ENCODE measurements around the gene SPG7. TPM values are rescaled to one million over a fixed set of nuclear protein-coding genes. Genes with fewer than 3 reads are reported as not detected.

SPG7 gene
- total RNA-seq, 1 experiment from 2014 or later, result 82.4 TPM

DNA sequence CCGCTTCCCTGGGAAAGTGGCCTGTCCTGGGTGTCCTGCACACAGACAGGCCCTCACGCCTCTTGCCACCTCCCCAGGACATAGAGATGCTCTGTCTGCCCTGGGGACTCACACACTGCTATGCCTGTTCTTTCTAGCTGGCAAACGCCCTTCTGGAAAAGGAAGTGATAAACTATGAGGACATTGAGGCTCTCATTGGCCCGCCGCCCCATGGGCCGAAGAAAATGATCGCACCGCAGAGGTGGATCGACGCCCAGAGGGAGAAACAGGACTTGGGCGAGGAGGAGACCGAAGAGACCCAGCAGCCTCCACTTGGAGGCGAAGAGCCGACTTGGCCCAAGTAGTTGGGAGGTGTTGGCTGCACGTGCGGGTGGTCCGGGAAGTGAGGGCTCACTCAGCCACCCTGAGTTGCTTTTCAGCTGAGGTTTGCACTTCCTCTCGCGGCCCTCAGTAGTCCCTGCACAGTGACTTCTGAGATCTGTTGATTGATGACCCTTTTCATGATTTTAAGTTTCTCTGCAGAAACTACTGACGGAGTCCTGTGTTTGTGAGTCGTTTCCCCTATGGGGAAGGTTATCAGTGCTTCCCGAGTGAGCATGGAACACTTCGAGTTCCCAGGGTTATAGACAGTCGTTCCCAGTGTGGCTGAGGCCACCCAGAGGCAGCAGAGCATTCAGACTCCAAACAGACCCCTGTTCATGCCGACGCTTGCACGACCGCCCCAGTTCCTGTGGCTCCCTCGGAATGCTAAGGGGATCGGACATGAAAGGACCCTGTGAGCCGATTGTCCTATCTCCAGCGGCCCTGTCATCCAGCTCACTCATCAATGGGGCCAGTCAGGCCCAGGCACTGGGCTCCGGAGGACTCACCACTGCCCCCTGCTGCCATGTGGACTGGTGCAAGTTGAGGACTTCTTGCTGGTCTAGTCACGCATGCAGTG lies 48.8 kb downstream of the SPG7 start:
- no peak overlapping the region for H3K27ac Mint-ChIP-seq (ENCODE audit: low read depth, unreplicated experiment)
- H3K4me1 Mint-ChIP-seq (ENCODE audit: insufficient read depth, unreplicated experiment), result peaks cover 9% of the 10 kb centered on the region
- H3K9me3 Mint-ChIP-seq (ENCODE audit: unreplicated experiment), result no peaks in the 10 kb centered on the region
- ChIA-PET CTCF (interaction anchor here (0.6 to 1.5 kb wide), 7 partner anchors 11 to 1518 kb away, joined by 3 to 4 read pairs (median 3); no protein-coding TSS in a partner anchor), POLR2A (interaction anchor here (0.5 kb wide), 1 partner anchor 46 kb away, joined by 3 read pairs; no protein-coding TSS in a partner anchor)
- no peak overlapping the region for H3K4me3 Mint-ChIP-seq (ENCODE audit: unreplicated experiment)
- no peaks in the 10 kb centered on the region for H3K27me3 Mint-ChIP-seq (ENCODE audit: insufficient read depth, unreplicated experiment)
- BruUV-seq (replicated peaks), result no TSS peak
- DNase-seq (ENCODE audit: unreplicated experiment), result peak; percentile 68
- TF ChIP-seq, protein P1, sequence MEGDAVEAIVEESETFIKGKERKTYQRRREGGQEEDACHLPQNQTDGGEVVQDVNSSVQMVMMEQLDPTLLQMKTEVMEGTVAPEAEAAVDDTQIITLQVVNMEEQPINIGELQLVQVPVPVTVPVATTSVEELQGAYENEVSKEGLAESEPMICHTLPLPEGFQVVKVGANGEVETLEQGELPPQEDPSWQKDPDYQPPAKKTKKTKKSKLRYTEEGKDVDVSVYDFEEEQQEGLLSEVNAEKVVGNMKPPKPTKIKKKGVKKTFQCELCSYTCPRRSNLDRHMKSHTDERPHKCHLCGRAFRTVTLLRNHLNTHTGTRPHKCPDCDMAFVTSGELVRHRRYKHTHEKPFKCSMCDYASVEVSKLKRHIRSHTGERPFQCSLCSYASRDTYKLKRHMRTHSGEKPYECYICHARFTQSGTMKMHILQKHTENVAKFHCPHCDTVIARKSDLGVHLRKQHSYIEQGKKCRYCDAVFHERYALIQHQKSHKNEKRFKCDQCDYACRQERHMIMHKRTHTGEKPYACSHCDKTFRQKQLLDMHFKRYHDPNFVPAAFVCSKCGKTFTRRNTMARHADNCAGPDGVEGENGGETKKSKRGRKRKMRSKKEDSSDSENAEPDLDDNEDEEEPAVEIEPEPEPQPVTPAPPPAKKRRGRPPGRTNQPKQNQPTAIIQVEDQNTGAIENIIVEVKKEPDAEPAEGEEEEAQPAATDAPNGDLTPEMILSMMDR (IDR thresholded peaks at IDR 0.05; ENCODE audit: unreplicated experiment), result peak; percentile 52
- peaks cover 53% of the 10 kb centered on the region for H3K36me3 Mint-ChIP-seq (ENCODE audit: insufficient read depth, unreplicated experiment)
- intact Hi-C loops (cut with micrococcal nuclease), result no loop called here

DNA sequence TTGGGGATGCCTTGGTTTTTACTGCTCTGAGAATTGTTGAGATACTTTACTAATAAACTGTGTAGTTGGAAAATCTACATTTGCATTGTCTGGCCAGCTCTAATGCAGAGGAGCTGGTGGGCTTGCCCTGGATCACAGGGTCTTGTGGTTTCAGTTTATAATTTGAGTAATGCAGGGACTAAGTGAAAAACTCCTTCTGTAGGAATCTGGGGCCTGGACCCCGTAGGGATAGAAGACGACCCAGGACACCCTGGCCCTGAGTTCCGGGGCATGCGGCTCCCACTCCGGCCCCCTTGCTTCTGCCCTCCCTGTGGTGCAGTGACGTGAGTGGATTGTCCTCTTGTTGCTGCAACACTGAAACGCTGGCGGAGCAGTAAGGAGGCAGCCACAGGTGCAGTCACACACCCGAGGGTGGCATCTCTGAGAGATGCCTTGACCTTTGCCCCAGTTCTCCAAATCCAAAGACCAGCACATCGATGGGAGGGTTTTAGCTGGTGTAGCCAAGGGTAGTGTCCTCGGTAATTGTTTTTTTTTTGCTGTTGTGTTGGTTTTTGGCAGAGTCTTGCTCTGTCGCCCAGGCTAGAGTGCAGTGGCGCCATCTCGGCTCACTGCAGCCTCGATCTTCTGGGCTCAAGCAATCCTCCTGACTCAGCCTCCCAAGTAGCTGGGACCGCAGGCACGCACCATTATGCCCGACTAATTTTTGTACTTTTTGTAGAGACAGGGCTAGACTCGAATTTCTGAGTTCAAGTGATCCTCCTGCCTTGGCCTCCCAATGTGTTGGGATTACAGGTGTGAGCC lies 49.7 kb downstream of the SPG7 start:
- no TSS peak for BruUV-seq (replicated peaks)
- Mint-ChIP-seq H3K9me3 (ENCODE audit: unreplicated experiment) (no peaks in the 10 kb centered on the region), H3K4me3 (ENCODE audit: unreplicated experiment) (no peak overlapping the region), H3K4me1 (ENCODE audit: insufficient read depth, unreplicated experiment) (peaks cover 14% of the 10 kb centered on the region), H3K36me3 (ENCODE audit: insufficient read depth, unreplicated experiment) (peaks cover 56% of the 10 kb centered on the region), H3K27ac (ENCODE audit: low read depth, unreplicated experiment) (no peak overlapping the region), H3K27me3 (ENCODE audit: insufficient read depth, unreplicated experiment) (no peaks in the 10 kb centered on the region)
- ChIA-PET POLR2A (interaction anchor here (0.8 to 2.2 kb wide), 5 partner anchors 8 to 241 kb away, joined by 3 to 26 read pairs (median 3); partner anchors contain the start of gene SPG7), CTCF (interaction anchor here (0.6 to 1.5 kb wide), 5 partner anchors 12 to 304 kb away, joined by 3 to 4 read pairs (median 3); no protein-coding TSS in a partner anchor)
- TF ChIP-seq, protein P1 (IDR thresholded peaks at IDR 0.05; ENCODE audit: unreplicated experiment), result no peak
- intact Hi-C loops (cut with micrococcal nuclease), result no loop called here
- no peak for DNase-seq (ENCODE audit: unreplicated experiment)

DNA sequence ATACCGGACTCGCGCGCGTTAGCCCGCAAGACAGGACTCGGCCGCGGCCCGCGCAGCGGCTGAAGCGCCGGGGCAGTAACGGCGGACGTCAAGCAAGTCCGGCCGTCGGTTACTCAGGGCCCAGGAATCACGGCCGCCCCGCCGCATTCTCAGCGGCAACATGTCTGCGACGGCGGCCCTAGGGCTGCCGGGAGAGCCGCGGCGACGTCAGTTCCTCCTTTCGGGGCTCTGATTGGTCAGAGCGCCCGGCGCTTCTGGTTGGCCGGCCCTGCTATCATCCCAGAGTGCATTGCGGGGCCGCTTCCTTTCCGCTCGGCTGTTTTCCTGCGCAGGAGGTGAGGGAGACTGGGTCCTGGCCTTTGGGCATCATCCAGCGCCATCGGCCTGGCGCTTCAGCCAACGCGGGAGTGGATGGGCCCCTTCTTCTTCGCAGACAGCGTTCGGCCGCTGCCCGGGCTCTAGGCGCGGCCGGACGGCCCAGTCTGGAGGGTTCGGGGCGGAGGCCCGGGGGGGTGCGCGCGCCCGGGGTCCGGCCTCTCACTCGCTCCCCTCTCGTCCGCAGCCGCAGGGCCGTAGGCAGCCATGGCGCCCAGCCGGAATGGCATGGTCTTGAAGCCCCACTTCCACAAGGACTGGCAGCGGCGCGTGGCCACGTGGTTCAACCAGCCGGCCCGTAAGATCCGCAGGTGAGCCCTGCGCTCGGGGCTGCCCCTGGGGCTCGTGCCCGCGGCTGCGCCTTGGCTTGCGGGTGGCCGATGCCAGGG lies 52.4 kb downstream of the SPG7 start, which contains the start of gene RPL13:
RPL13 (plus strand) TSS at position 305 of the 764 bp plus-strand sequence; CDS start at position 583, 278 bp downstream.
- TSS peak; percentile 47 for BruUV-seq (replicated peaks)
- TF ChIP-seq, protein P1 (IDR thresholded peaks at IDR 0.05; ENCODE audit: unreplicated experiment), result no peak
- peak within 1 kb of the TSS; percentile 99 for H3K27ac Mint-ChIP-seq (ENCODE audit: low read depth, unreplicated experiment)
- ChIA-PET CTCF (no interaction called here), POLR2A (interaction anchor here (0.9 to 2.3 kb wide), 8 partner anchors 41 to 248 kb away, joined by 3 to 26 read pairs (median 5); partner anchors contain the start of genes CHMP1A, SPATA33 and SPG7)
- H3K4me1 Mint-ChIP-seq (ENCODE audit: insufficient read depth, unreplicated experiment), result peaks cover 24% of the 10 kb centered on the region
- DNase-seq (ENCODE audit: unreplicated experiment), result peak; percentile 96
- H3K27me3 Mint-ChIP-seq (ENCODE audit: insufficient read depth, unreplicated experiment), result no peaks in the 10 kb centered on the region
- peak within 1 kb of the TSS; percentile 91 for H3K4me3 Mint-ChIP-seq (ENCODE audit: unreplicated experiment)
- peaks cover 66% of the 10 kb centered on the region for H3K36me3 Mint-ChIP-seq (ENCODE audit: insufficient read depth, unreplicated experiment)
- H3K9me3 Mint-ChIP-seq (ENCODE audit: unreplicated experiment), result no peaks in the 10 kb centered on the region
- intact Hi-C loops (cut with micrococcal nuclease), result no loop called here
